ENCODE results near the gene NRG2.

- TF ChIP-seq CTCF (IDR thresholded peaks at IDR 0.05) (no peak), POLR2A (IDR thresholded peaks at IDR 0.05) (no peak)
Measured at GRCh38 chr5:139912158-139912557, 130.9 kb downstream of the NRG2 start.
